Ishikawa (cell line): ENCODE data around the gene CALML6.

ENCODE experiments used
- CEBPB ChIP-seq: IDR thresholded peaks from 2 replicates; pipeline ENCODE4 v1.6.1; 2012
- CREB1 ChIP-seq: IDR thresholded peaks from 2 replicates; pipeline ENCODE4 v1.6.1; 2012; ENCODE audit warnings: low read depth
- EGR1 ChIP-seq: IDR thresholded peaks from 2 replicates; pipeline ENCODE4 v1.6.1; 2012
- EP300 ChIP-seq: IDR thresholded peaks from 2 replicates; pipeline ENCODE4 v1.6.1; 2012; ENCODE audit warnings: borderline replicate concordance
- FOXM1 ChIP-seq: IDR thresholded peaks from 2 replicates; pipeline ENCODE4 v1.6.1; 2012; ENCODE audit warnings: low read depth, borderline replicate concordance
- MAX ChIP-seq: IDR thresholded peaks from 2 replicates; pipeline ENCODE4 v1.6.1; 2012
- NFIC ChIP-seq: IDR thresholded peaks from 2 replicates; pipeline ENCODE4 v1.6.1; 2012
- RAD21 ChIP-seq: IDR thresholded peaks from 2 replicates; pipeline ENCODE4 v1.6.1; 2012; ENCODE audit warnings: low read depth
- REST ChIP-seq: IDR thresholded peaks from 2 replicates; pipeline ENCODE4 v1.6.1; 2012; ENCODE audit warnings: low read depth, mild to moderate bottlenecking
- TAF1 ChIP-seq: IDR thresholded peaks from 2 replicates; pipeline ENCODE4 v1.6.1; 2012; ENCODE audit warnings: low read depth, mild to moderate bottlenecking
- TCF12 ChIP-seq: IDR thresholded peaks from 2 replicates; pipeline ENCODE4 v1.6.1; 2012; ENCODE audit warnings: low read depth
- TEAD4 ChIP-seq: IDR thresholded peaks from 2 replicates; pipeline ENCODE4 v1.6.1; 2012
- USF1 ChIP-seq: IDR thresholded peaks from 2 replicates; pipeline ENCODE4 v1.6.1; 2012
- YY1 ChIP-seq: IDR thresholded peaks from 2 replicates; pipeline ENCODE4 v1.6.1; 2012; ENCODE audit warnings: low read depth
- ZBTB7A ChIP-seq: IDR thresholded peaks from 2 replicates; pipeline ENCODE4 v1.6.1; 2012; ENCODE audit warnings: low read depth

Gene CALML6

GRCh38 chr1:1956101-1956500, 41.0 kb downstream of the CALML6 start:
- TF ChIP-seq FOXM1 = no peak
- no peak for TF ChIP-seq EGR1
- no peak for TF ChIP-seq NFIC

GRCh38 chr1:1956586-1957532, 41.8 kb downstream of the CALML6 start:
- no peak for TF ChIP-seq TEAD4
- no peak for TF ChIP-seq EGR1
- no peak for TF ChIP-seq CEBPB
- TF ChIP-seq CREB1 = no peak
- TF ChIP-seq ZBTB7A = no peak
- no peak for TF ChIP-seq YY1
- TF ChIP-seq USF1 = no peak
- TF ChIP-seq TCF12 = no peak
- no peak for TF ChIP-seq REST
- TF ChIP-seq FOXM1 = no peak
- no peak for TF ChIP-seq EP300
- no peak for TF ChIP-seq NFIC
- no peak for TF ChIP-seq RAD21
- TF ChIP-seq MAX = no peak
- no peak for TF ChIP-seq TAF1

- TF ChIP-seq CEBPB (no peak), CREB1 (no peak), FOXM1 (no peak), RAD21 (no peak), YY1 (no peak), TCF12 (no peak), NFIC (no peak), MAX (no peak), TAF1 (no peak), REST (no peak), EP300 (no peak), TEAD4 (no peak), ZBTB7A (no peak), EGR1 (no peak), USF1 (no peak)
Observed at GRCh38 chr1:1957533-1957961, 42.5 kb downstream of the CALML6 start.

GRCh38 chr1:1958071-1958541, 43.0 kb downstream of the CALML6 start:
- TF ChIP-seq MAX = no peak
- no peak for TF ChIP-seq REST
- no peak for TF ChIP-seq YY1
- no peak for TF ChIP-seq TCF12
- no peak for TF ChIP-seq CREB1
- TF ChIP-seq RAD21 = no peak
- no peak for TF ChIP-seq CEBPB
- TF ChIP-seq EGR1 = no peak
- TF ChIP-seq FOXM1 = no peak
- no peak for TF ChIP-seq TAF1
- no peak for TF ChIP-seq ZBTB7A
- TF ChIP-seq TEAD4 = no peak
- no peak for TF ChIP-seq USF1
- TF ChIP-seq EP300 = no peak
- no peak for TF ChIP-seq NFIC
